HepG2 (cell line): Measurements from ENCODE around the gene NPHP4. TPM values are rescaled to one million over a fixed set of nuclear protein-coding genes. Genes with fewer than 3 reads are reported as not detected.

Experiments used
- ATAC-seq: fragments of 200-7000 bp; cut with Tn5 transposase; 3 replicates; pipeline ENCODE4 v1.9.1; 2020; ENCODE audit warnings: mild to moderate bottlenecking, moderate library complexity
- BruUV-seq: library from RNA; stranded (reverse); fragments of 400-500 nt; replicated peaks from 2 replicates; lab custom pipeline; 2021; lab: Mats Ljungman, UMichigan
- CTCF ChIA-PET: fragments of 300-600 bp; formaldehyde crosslinking; extraction: SDS; loops from one replicate; lab custom pipeline; 2021; ENCODE audit warnings: low total read pairs, inconsistent platforms, low intra/inter-chr PET ratio; lab: Yijun Ruan, JAX
- POLR2A ChIA-PET: fragments of 350-600 bp; sonication (Branson Sonifier 250); formaldehyde crosslinking; loops from one replicate; lab custom pipeline; 2020; ENCODE audit warnings: antibody characterized with exemption, inconsistent platforms; lab: Yijun Ruan, JAX
- DNase-seq: peaks from one replicate; pipeline ENCODE4 v3.0.0-alpha.2; 2015; ENCODE audit warnings: low spot score
- FAIRE-seq: peaks from 3 replicates; lab custom pipeline; 2011; peaks lifted over from hg19 to GRCh38; lab: Jason Lieb, UNC
- H2AFZ ChIP-seq: one replicate; pipeline ENCODE4 v1.6.1; 2011; ENCODE audit warnings: low read length, inconsistent platforms
- H3K27ac ChIP-seq: fragments of 300-600 bp; 3 replicates; pipeline ENCODE4 v1.8.0; 2011; ENCODE audit warnings: mixed run types, mild to moderate bottlenecking, mixed read lengths, low read length, inconsistent platforms; ENCODE audit not compliant: insufficient read depth; ENCODE audit errors: extremely low read length
- H3K27me3 ChIP-seq, 2 experiments: fragments of 200-600 bp in 1 of 2; 2 replicates in 1 of 2; 3 replicates in 1 of 2; pipeline versions ENCODE4 v1.6.0 to v1.8.0; 2011; ENCODE audit warnings: low read length in 2 of 2, mild to moderate bottlenecking in 2 of 2, moderate library complexity in 2 of 2, inconsistent platforms in 1 of 2; ENCODE audit not compliant: insufficient read depth in 2 of 2, control insufficient read depth in 1 of 2
- H3K36me3 ChIP-seq, 2 experiments: fragments of 200-600 bp in 1 of 2; replicated peaks in 1 of 2; 2 replicates in 1 of 2; 3 replicates in 1 of 2; pipeline versions ENCODE4 v1.5.1 to v1.8.0; 2011; ENCODE audit warnings: low read length in 2 of 2, inconsistent platforms in 1 of 2; ENCODE audit not compliant: insufficient read depth in 2 of 2, control insufficient read depth in 1 of 2
- H3K4me1 ChIP-seq: 2 replicates; pipeline ENCODE4 v1.5.1; 2012; ENCODE audit warnings: low read length, inconsistent platforms; ENCODE audit not compliant: insufficient read depth
- H3K4me2 ChIP-seq: 2 replicates; pipeline ENCODE4 v1.6.0; 2011; ENCODE audit warnings: low read depth, low read length, inconsistent platforms
- H3K4me3 ChIP-seq, 3 experiments: fragments of 200-600 bp in 1 of 3; sonication (generic), shearing (Covaris generic) in 1 of 3; replicated peaks in 1 of 3; 2 replicates each; pipeline ENCODE4 v1.5.1; 2011 to 2016; ENCODE audit warnings: low read length in 3 of 3, inconsistent platforms in 2 of 3, low read depth in 2 of 3, mild to moderate bottlenecking in 2 of 3, control low read depth in 1 of 3, mixed read lengths in 1 of 3; ENCODE audit not compliant: insufficient read depth in 1 of 3
- H3K79me2 ChIP-seq: one replicate; pipeline ENCODE4 v1.6.1; 2011; ENCODE audit warnings: low read length, inconsistent platforms; ENCODE audit not compliant: insufficient read depth
- H3K9ac ChIP-seq: 2 replicates; pipeline ENCODE4 v1.6.0; 2011; ENCODE audit warnings: mild to moderate bottlenecking, low read depth, low read length, inconsistent platforms; ENCODE audit not compliant: insufficient read depth
- H3K9me3 ChIP-seq: 2 replicates; pipeline ENCODE4 v1.5.1; 2012; ENCODE audit warnings: mild to moderate bottlenecking, low read length
- H4K20me1 ChIP-seq: 2 replicates; pipeline ENCODE4 v1.6.0; 2011; ENCODE audit warnings: inconsistent platforms, mild to moderate bottlenecking, low read length, moderate library complexity; ENCODE audit not compliant: insufficient read depth
- GLMP ChIP-seq: sonication (generic); formaldehyde crosslinking; IDR thresholded peaks from 2 replicates; pipeline ENCODE4 v1.9.0; 2021; ENCODE audit warnings: missing genetic modification reagents, mild to moderate bottlenecking, borderline replicate concordance
- JUND ChIP-seq: sonication (generic); formaldehyde crosslinking; IDR thresholded peaks from 2 replicates; pipeline ENCODE4 v1.8.0; 2022; ENCODE audit warnings: mild to moderate bottlenecking, missing genetic modification reagents
- KDM3A ChIP-seq: IDR thresholded peaks from 2 replicates; pipeline ENCODE4 v1.6.1; 2018; ENCODE audit warnings: low read depth, missing compliant biosample characterization
- LCORL ChIP-seq, 2 experiments: fragments of 450-650 bp in 1 of 2; sonication (generic) in 1 of 2; formaldehyde crosslinking in 1 of 2; IDR thresholded peaks; 2 replicates each; pipeline versions ENCODE4 v1.5.0 to v1.6.1; 2017 to 2020; ENCODE audit warnings: antibody characterized with exemption in 1 of 2, missing genetic modification reagents in 1 of 2
- NFKB2 ChIP-seq: sonication (generic); formaldehyde crosslinking; IDR thresholded peaks from 2 replicates; pipeline ENCODE4 v1.4.0; 2020; ENCODE audit warnings: missing genetic modification reagents, borderline replicate concordance
- POGK ChIP-seq: sonication (generic); formaldehyde crosslinking; conservative IDR thresholded peaks from 2 replicates; pipeline ENCODE4 v1.8.0; 2022; ENCODE audit warnings: mild to moderate bottlenecking, moderate library complexity, missing genetic modification reagents
- TARDBP ChIP-seq: sonication (generic); formaldehyde crosslinking; IDR thresholded peaks from 2 replicates; pipeline ENCODE4 v1.8.0; 2022; ENCODE audit warnings: mild to moderate bottlenecking, missing genetic modification reagents
- THAP7 ChIP-seq: sonication (generic); formaldehyde crosslinking; IDR thresholded peaks from 2 replicates; pipeline ENCODE4 v1.8.1; 2023; ENCODE audit warnings: mild to moderate bottlenecking, missing genetic modification reagents
- ZBTB26 ChIP-seq: IDR thresholded peaks from 2 replicates; pipeline ENCODE4 v1.6.1; 2016; ENCODE audit warnings: missing compliant biosample characterization, missing genetic modification reagents, borderline replicate concordance
- ZBTB7B ChIP-seq: sonication (generic); formaldehyde crosslinking; IDR thresholded peaks from 2 replicates; pipeline ENCODE4 v1.4.0; 2020; ENCODE audit warnings: missing genetic modification reagents
- ZNF205 ChIP-seq: IDR thresholded peaks from 2 replicates; pipeline ENCODE4 v1.6.1; 2018; ENCODE audit warnings: missing biosample characterization, missing genetic modification reagents
- ZNF382 ChIP-seq: sonication (generic); formaldehyde crosslinking; IDR thresholded peaks from 2 replicates; pipeline ENCODE4 v1.5.0; 2020; ENCODE audit warnings: missing genetic modification reagents, mild to moderate bottlenecking, borderline replicate concordance
- ZSCAN21 ChIP-seq: sonication (generic); formaldehyde crosslinking; IDR thresholded peaks from 2 replicates; pipeline ENCODE4 v1.8.0; 2022; ENCODE audit warnings: mild to moderate bottlenecking, missing genetic modification reagents, moderate library complexity, borderline replicate concordance
- WGBS: methylation state at CpG from one replicate; pipeline ENCODE4 v1.1.6; 2017; ENCODE audit warnings: low lambda C conversion rate; 5-methylcytosine and 5-hydroxymethylcytosine counted together
- in situ Hi-C: cut with HindIII; loops from 2 replicates; pipeline ENCODE4 v1.10.0; 2017; ENCODE audit warnings: low pct_unique_long_range_greater_than_20kb; ENCODE audit not compliant: extremely low pct_ligation_motif_present
- intact Hi-C: fragments of 100-400 bp; cut with micrococcal nuclease; formaldehyde crosslinking; loops from one replicate; pipeline ENCODE4 v1.10.0; 2022; ENCODE audit not compliant: unreplicated experiment
- polyA plus RNA-seq, 8 experiments: library from polyadenylated mRNA; depleted of rRNA in 3 of 8; stranded (reverse) in 7 of 8; unstranded in 1 of 8; fragments of >200 nt; fragmentation: Illumina TruSeq in 4 of 8; extraction: Trizol in 4 of 8; gene quantifications; 2 replicates each; pipeline versions ENCODE4 v1.2.1 to v1.2.3, GENCODE V29; 2011 to 2016; ENCODE audit warnings: low read depth in 4 of 8, missing spikeins in 1 of 8, mixed read lengths in 1 of 8; ENCODE audit not compliant: insufficient read depth in 1 of 8
- total RNA-seq, 5 experiments: library from RNA; depleted of rRNA; stranded (reverse); fragments of >200 nt; fragmentation: Illumina TruSeq; extraction: Trizol; gene quantifications; 2 replicates each; pipeline ENCODE4 v1.2.3, GENCODE V29; 2016; ENCODE audit warnings: low read depth in 1 of 5

The NPHP4 gene
- total and polyA plus RNA-seq, 2 of the 13 experiments (the other 11 are each of a cell fraction or from before 2014, with no cell fraction given), result 4.4 to 6.8 TPM

GRCh38 chr1:5949085-5949760 lies 43.0 kb downstream of the NPHP4 start (continued):
- TF ChIP-seq ZBTB26 (CRISPR knock-in tag), result 0 out of 2 replicates have a peak, but pooled peaks have one; percentile 47

GRCh38 chr1:5948681-5949005 lies 43.6 kb downstream of the NPHP4 start:
- H3K27ac ChIP-seq, result peak overlapping the region; percentile 82
- no peaks in the 10 kb centered on the region for H3K9me3 ChIP-seq
- no peak for ATAC-seq
- peaks cover 35% of the 10 kb centered on the region for H3K4me1 ChIP-seq
- TF ChIP-seq KDM3A (no peak), THAP7 (CRISPR knock-in tag) (no peak), NFKB2 (CRISPR knock-in tag) (no peak), ZSCAN21 (no peak), LCORL (IDR thresholded peaks at IDR 0.05) (no peak), LCORL (CRISPR knock-in tag; IDR thresholded peaks at IDR 0.05) (no peak), JUND (no peak), ZNF205 (CRISPR knock-in tag) (no peak), ZBTB7B (no peak), TARDBP (CRISPR knock-in tag) (no peak), POGK (CRISPR knock-in tag) (no peak), GLMP (CRISPR knock-in tag) (no peak), ZNF382 (CRISPR knock-in tag) (no peak)
- no peak for DNase-seq
- H3K9ac ChIP-seq, result no peak overlapping the region
- H3K79me2 ChIP-seq, result peaks cover 4% of the 10 kb centered on the region
- ChIA-PET POLR2A (interaction anchor here (0.6 to 2.6 kb wide), 2 partner anchors 15 to 56 kb away, joined by 4 to 15 read pairs; no protein-coding TSS in a partner anchor), CTCF (no interaction called here)
- WGBS, result 94% methylated on average over 4 of the region's 4 CpGs
- peaks cover 1 to 34% of the 10 kb centered on the region in 2 experiments; a peak in 4 of 5 replicates for H3K36me3 ChIP-seq
- H4K20me1 ChIP-seq, result no peaks in the 10 kb centered on the region
- in situ Hi-C loops, result no loop called here
- H2AFZ ChIP-seq, result no peak overlapping the region
- no peak overlapping the region for H3K4me3 ChIP-seq
- H3K4me2 ChIP-seq, result peak overlapping the region; percentile 65; the same call in 1 of the 2 replicates
- H3K27me3 ChIP-seq, result no peaks in the 10 kb centered on the region
- FAIRE-seq, result no peak
- no TSS peak for BruUV-seq
- intact Hi-C loops, result no loop called here
